NCI-H2171 treated with DMSO at 0.1 percent for 48 hours (cell line): Measurements from ENCODE around the gene ASB1.

ENCODE experiments used
- DNase-seq: peaks from one replicate; lab custom pipeline; 2025; lab: John Stamatoyannopoulos, UW

ASB1 gene

DNA sequence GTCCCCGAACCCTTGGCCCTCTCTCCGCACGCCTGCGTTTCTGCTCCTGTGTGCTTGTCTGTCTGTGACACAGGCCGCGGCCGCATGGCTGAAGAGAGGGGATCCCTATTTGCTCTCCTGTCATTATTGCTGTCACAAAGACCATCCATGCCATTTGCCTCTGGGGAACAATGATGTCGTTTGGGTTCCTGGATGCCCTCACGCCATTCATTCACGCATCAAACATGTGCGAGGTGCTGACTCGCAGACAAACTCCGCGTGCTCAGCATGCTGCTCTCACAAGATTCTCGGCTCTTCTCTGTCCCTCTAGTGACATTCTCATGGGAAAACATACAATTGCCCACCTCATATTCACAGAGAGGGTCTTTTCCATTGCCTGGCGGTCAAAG lies 67.8 kb downstream of the ASB1 start:
- no peak for DNase-seq

DNA sequence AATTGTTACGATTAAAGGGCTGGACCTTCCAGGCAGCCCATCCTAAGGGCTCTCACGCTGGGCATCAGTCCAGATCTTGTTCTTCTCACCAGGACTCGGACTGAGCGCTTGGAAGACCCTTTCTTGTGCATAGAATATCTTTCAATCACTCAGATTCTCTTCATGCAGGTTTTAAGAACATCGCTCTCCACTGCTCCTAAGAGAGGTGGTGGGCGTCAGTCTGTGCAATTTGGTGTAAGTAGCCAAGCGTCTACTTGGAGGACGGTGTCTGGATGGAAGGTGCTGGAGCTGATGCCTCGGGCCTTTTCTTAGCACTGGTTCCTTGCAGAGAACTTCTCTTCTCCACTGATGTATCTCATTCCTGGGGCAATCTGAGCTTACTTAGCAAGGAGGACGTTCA lies 68.7 kb downstream of the ASB1 start:
- DNase-seq: no peak

DNA sequence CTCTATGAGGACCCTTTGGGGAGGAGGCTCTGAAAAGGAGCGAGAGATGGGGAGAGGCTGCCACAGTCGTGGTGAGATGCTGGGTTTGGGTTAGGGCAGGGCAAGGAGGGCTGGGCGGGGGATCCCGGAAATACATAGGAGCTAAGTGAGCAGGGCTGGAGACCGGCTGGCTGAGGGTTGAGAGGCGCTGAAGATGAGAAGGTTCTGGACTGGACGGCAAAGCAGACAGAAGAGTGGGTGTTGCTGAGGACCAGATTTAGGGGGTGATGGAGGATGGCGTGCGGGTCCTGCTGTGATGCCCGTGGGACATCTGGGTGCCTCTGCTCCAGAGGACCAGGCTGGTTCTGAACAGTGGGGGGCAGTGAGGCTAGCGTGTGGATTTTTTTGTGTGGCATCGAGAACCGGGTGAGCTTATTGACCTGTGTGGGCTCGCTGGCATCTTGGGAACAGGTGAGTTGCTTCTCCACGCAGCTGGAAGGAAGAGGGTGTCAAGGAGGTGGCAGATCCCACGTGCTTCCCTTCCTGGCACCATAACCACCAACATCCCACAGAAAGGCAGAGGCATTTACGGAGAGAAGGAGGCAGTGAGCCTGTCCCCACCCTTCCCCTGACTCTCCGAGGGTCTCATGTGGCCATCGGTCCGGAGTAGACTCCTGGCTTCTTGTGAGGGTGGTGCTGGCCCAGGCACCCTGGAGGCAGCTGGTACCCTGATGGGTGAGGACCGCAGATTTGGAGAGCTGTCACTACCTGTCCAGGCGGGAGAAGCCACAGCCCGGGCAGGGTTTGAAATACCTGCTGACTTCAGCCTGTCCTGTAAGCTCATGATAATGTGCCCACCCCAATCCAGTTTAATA lies 70.3 kb downstream of the ASB1 start:
- no peak for DNase-seq

DNA sequence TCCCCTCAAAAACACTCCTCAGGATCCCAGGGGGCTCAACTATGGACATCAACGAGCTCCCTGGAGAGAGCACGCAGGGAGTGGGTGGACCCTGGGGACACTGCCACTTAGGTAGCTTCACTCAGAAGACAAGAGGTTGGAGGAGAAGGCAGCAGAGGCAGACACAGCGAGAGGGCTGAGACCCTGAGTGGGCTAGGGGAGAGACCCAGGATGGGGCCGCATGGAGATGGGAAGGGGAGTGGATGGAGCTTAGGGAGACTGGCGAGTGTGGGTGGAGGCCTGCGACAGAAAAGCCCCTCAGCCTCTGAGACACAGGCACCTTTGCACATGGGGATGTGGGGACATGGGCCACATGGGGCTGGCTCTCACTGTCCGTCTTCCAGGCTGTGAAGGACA lies 70.9 kb downstream of the ASB1 start:
- DNase-seq: no peak

DNA sequence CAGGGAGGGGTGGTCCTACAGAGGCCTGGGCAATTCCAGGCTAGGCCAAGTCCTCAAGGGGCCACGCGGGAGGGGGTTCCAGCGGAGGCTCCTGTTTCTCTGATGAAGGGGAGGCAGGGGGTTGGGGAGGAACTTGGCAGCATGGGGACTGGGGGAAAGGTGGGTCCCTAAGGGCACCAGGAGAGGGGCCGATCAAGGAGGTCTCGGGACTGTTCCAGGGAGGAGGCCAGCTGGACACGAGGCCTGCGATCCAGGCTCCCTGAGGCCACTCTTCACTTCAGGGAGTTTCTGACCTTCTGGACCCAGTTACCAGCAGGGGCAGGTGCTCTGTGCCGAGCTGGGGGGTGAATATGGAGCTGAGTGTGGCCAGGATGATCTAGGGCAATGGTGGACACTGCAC lies 71.5 kb downstream of the ASB1 start:
- DNase-seq: no peak

DNA sequence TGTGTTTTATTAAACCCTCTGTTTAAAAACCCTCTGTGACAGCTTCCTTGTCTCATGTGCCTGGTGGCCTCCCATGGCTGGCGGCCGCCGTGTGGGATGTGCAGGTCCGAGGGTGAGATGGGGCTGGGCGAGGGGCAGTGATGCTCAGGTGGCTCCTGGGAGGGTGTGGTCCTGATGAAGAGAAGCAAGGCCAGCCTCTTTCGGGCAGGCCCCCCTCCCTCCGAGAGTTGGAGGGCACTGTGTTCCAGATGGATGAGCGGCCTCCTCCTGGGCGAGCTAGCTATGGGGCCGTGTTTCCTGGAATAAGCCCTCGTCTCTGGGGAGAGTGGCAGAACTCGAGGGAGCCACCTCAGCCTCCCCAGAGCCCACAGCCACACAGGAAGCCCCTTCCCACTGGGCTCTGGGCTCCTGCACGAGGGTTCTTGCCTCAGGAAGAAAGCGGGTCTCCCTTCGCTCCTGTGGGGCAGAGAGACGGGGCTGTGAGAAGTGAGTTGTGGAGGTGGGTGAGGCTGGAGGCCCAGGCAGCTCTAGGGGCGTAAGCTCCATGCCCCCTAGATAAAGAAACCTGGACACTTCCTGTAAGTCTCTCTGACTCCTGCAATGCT lies 72.1 kb downstream of the ASB1 start:
- no peak for DNase-seq

DNA sequence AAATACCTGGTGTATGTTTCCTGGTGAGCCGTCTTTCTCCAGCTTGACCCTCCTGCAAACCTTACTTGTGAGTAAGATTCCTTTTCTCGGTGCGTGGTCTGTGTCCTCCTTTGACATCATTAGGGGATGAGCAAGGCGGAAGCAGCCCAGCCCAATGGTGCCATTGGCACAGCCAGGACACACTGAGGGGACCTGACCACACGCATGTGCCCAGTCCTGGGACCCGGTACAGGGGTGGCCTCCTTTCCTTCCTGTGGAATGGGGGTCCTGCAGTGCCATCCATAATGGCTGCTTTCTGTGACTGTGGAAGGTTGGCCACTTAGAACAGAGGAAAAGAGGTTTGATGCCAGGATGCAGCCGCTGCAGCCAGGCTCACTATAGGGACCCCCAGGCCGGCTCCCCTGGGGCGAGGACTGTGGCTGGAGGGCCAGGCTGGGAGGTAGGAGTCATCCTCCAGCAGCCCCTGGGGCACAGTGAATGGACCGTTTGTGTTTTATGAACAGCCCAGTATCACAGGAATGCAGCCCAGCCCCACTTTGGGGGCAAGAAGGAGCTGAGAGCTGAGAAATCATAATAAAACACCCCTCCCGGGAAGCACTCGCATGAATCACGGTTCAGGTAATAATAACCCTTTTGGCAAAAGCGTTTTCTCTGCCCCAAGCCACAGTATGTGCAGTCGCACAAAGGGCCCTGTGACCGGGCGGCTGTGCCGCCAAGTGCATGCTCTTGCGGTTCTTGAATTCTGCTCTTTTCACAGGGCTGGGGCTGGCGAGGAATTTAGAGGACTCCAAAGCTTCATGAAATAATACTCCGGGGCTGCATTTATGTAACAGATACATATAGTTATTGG lies 73.2 kb downstream of the ASB1 start:
- no peak for DNase-seq

DNA sequence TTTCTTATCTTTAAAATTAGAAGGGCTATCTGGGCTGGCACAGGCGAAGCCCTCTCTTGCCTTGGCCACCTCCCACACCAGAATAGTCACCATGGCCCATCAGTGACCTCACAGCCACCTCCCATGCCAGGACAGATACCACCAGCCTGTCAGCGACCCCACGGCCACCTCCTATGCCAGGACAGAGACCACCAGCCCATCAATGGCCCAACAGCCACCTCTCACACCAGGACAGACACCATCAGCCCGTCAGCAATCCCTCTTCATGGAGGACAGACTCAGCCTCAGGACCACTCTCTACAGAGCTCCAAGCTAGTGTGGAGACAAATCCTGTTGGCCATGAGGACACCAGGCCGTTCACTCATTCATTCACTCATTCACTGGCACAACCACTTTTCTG lies 74.6 kb downstream of the ASB1 start:
- DNase-seq: no peak
